KOPT-K1 (cell line): ENCODE measurements around the gene LCN10.

Experiments used
- H3K27ac ChIP-seq: fragments of 200-600 bp; sonication (generic); 2 replicates; pipeline ENCODE4 v1.5.1; 2016; ENCODE audit warnings: antibody characterized with exemption, mild to moderate bottlenecking, low read depth, low read length; ENCODE audit not compliant: poor library complexity, severe bottlenecking
- H3K36me3 ChIP-seq: fragments of 200-600 bp; sonication (generic); 2 replicates; pipeline ENCODE4 v1.5.1; 2017; ENCODE audit warnings: antibody characterized with exemption, mild to moderate bottlenecking, low read length, moderate library complexity; ENCODE audit not compliant: insufficient read depth
- H3K9me3 ChIP-seq: fragments of 200-600 bp; sonication (generic); 2 replicates; pipeline ENCODE4 v1.5.1; 2017; ENCODE audit warnings: antibody characterized with exemption, low read length, mild to moderate bottlenecking; ENCODE audit not compliant: insufficient read depth, poor library complexity, severe bottlenecking

Gene LCN10

DNA sequence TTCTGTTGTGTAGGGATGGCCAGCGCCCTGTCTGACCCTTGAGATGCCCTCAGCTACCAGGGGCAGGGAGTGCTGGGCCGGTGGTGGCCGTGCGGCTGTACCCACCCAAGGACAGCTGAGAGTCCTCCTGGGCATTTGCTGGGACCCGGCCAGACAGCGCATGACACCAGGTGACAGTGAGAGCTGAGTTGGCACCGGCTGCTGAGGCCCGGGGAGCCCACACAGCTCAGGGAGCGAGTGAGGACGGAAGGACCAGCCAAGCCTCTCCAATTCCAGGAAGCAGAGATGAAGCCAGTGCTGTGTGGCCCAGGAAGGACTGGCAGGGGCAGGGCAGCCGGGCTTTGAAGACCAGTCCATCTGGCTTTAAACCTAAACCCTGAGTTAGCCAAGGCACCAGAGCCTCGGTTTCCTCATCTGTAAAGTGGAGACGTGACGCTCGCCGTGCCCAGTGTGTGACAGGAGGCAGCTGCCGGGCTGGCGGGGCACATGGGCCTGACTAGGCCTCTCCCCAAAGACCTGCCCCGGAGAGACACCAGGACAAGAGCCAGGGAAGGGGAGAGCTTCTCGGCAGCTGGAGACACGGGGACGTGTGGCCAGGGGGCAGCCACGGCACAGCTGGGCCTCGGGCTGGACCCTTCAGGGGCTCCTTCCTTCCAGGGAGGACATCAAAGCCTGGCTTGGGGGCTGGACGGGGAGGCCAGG lies 52.5 kb downstream of the LCN10 start:
- no peaks in the 10 kb centered on the region for H3K36me3 ChIP-seq
- no peaks in the 10 kb centered on the region for H3K9me3 ChIP-seq
- H3K27ac ChIP-seq: no peak overlapping the region

DNA sequence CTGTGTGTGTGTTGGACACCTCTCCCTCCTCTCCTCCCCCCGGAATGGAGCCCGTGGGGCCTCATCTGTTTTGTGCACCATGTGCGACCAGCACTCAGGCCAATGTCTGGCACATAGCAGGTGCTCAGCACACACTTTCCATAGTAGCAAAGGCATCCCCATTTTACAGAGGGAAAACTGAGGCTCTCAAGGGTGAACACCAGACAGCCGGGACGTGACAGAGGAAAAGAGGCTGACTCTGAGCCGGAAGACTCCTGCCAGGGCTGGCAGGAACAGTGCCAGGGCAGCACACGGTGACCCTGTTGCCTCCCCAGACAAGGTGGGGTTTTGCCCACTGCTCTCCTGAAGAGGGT lies 53.7 kb downstream of the LCN10 start:
- Histone ChIP-seq H3K9me3 (no peaks in the 10 kb centered on the region), H3K36me3 (no peaks in the 10 kb centered on the region), H3K27ac (no peak overlapping the region)

DNA sequence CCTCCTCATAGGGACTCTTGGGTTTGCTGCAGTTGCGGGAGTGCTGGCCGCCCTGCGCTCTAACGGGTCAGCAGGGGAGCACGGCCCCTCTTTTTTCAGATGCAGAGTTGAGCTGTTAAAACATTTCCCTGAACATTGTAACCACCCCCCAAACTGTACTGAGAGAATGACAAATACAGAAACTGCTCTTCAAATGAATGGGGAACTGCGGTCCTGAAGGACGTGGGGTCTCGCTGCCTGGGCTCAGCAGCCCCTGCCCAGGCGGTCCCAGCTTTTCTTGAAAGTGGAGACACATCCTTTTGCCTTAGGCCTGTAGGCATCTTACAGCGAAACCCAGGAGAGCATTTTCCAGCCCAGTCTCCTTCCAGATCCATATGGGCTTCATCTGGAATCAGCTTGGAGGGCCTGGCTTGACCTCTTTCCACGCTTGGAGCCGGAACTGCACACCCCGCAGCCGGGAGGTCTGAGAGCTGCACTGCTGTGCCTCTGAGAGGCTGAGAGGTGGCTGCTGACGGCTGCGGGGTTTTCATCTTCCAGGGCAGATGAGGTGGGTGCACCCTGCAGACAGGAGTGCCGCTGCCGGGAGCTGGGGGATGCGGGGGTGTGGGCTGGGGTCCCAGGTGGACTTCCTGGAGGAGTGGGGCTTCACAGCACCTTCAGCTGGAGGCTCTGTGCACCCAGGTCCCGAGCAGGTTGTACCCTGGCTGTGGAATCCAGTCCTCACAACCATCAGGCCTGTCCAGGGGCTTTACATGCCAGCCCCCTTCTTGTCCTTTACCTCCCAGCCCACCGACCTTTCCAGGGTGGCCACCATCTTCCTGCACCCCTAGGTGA lies 54.2 kb downstream of the LCN10 start:
- Histone ChIP-seq H3K27ac (no peak overlapping the region), H3K9me3 (no peaks in the 10 kb centered on the region), H3K36me3 (no peaks in the 10 kb centered on the region)
